ENCODE results near the gene SSUH2. TPM values are rescaled to one million over a fixed set of nuclear protein-coding genes. Genes with fewer than 3 reads are reported as not detected.

The SSUH2 gene
- total and polyA plus RNA-seq, 7 donors: 0.11 to 1.1 (median 0.36) TPM

DNA sequence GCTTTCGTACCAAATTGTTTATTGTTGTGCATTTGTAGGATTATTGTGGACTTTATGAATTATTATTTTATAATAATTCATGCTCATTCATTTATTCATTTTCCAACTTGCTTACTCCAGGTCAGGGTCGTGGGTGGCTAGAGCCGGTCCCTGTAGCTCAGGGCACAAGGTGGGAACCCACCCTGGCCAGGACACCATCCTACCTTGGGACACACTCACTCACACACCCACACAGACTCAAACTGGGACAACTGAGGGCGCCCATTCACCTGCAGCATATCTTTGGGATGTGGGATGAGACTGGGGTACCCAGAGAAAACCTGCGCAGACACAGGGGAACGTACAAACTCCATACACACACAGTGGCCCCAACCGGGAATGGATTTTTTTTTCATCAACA lies 40.6 kb downstream of the SSUH2 start:
- intact Hi-C loops (cut with DNase I): no loop called here
- Histone ChIP-seq H3K9me3 (no peaks in the 10 kb centered on the region), H3K36me3 (ENCODE audit: insufficient read depth in 1 of 2, low read depth in 1 of 2) (no peaks in the 10 kb centered on the region), H3K4me1 (peaks cover 16% of the 10 kb centered on the region), H3K27ac (no peak overlapping the region), H3K27me3 (ENCODE audit: insufficient read depth in 3 of 3, low read length in 2 of 3) (no peaks in the 10 kb centered on the region), H3K4me3 (no peak overlapping the region)
- DNase-seq (no peak), ATAC-seq (no peak)
- TF ChIP-seq, protein P1, sequence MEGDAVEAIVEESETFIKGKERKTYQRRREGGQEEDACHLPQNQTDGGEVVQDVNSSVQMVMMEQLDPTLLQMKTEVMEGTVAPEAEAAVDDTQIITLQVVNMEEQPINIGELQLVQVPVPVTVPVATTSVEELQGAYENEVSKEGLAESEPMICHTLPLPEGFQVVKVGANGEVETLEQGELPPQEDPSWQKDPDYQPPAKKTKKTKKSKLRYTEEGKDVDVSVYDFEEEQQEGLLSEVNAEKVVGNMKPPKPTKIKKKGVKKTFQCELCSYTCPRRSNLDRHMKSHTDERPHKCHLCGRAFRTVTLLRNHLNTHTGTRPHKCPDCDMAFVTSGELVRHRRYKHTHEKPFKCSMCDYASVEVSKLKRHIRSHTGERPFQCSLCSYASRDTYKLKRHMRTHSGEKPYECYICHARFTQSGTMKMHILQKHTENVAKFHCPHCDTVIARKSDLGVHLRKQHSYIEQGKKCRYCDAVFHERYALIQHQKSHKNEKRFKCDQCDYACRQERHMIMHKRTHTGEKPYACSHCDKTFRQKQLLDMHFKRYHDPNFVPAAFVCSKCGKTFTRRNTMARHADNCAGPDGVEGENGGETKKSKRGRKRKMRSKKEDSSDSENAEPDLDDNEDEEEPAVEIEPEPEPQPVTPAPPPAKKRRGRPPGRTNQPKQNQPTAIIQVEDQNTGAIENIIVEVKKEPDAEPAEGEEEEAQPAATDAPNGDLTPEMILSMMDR (IDR thresholded peaks at IDR 0.05): no peak
- 94 to 98% (median 97%) methylated on average over 7 of the region's 7 CpGs for WGBS, 3 donors

DNA sequence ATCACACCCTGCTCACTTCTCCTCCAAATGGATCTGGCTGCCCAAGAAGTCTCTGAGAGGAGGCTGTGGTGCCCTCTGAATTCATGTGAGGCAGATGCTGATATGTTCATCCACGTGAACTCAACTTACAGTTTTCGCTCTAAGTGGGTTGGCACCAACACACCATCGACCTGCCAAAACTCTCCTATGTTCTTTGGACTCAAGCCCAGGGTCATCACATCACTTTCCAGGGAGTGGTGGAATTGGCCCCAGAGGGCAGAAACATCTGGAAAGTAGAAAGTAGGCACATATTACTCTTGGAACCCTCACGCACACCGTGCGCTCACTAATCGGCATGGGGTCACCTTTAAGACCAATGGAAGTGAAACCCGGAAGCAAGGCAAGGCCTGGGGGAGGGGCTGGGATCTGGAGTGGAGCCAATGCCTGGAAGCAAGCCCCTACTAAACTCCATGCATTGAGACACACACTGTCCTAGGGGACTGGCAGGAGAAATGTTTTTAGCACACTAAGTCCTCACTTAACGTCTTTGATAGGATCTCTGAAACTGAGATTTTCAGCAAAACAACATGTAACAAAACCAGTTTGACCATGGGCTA lies 41.4 kb downstream of the SSUH2 start:
- TF ChIP-seq, protein P1 (IDR thresholded peaks at IDR 0.05): no peak
- 21 to 26% (median 23%) methylated on average over 9 of the region's 9 CpGs for WGBS, 3 donors
- no peak overlapping the region for H3K4me3 ChIP-seq
- DNase-seq (peak in 1 of 2 donors; percentile 55), ATAC-seq (no peak)
- H3K27ac ChIP-seq: no peak overlapping the region
- H3K9me3 ChIP-seq: no peaks in the 10 kb centered on the region
- no peaks in the 10 kb centered on the region for H3K36me3 ChIP-seq (ENCODE audit: insufficient read depth in 1 of 2, low read depth in 1 of 2)
- H3K27me3 ChIP-seq (ENCODE audit: insufficient read depth in 3 of 3, low read length in 2 of 3): no peaks in the 10 kb centered on the region
- H3K4me1 ChIP-seq: peaks cover 16% of the 10 kb centered on the region
- intact Hi-C loops (cut with DNase I): no loop called here

DNA sequence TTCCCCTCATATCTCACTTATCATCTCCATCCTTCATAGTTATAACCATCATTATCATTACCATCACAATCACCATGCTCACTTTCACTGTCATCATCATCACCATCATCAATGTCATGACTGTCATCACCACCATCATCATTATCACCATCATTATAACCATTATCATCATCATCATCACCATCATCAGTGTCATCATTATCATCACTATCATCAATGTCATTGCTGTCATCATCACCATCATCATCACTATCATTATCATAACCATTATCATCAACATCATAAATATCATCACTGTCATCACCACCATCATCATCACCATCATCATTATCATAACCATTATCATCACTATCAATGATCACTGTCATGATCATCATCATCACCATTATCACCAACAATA lies 44.1 kb downstream of the SSUH2 start:
- Histone ChIP-seq H3K9me3 (no peaks in the 10 kb centered on the region), H3K27ac (no peak overlapping the region), H3K36me3 (ENCODE audit: insufficient read depth in 1 of 2, low read depth in 1 of 2) (no peaks in the 10 kb centered on the region), H3K4me3 (no peak overlapping the region), H3K27me3 (ENCODE audit: insufficient read depth in 3 of 3, low read length in 2 of 3) (no peaks in the 10 kb centered on the region), H3K4me1 (peaks cover 32% of the 10 kb centered on the region)
- DNase-seq (no peak), ATAC-seq (no peak)
- intact Hi-C loops (cut with DNase I): no loop called here
- TF ChIP-seq, protein P1 (IDR thresholded peaks at IDR 0.05): no peak

DNA sequence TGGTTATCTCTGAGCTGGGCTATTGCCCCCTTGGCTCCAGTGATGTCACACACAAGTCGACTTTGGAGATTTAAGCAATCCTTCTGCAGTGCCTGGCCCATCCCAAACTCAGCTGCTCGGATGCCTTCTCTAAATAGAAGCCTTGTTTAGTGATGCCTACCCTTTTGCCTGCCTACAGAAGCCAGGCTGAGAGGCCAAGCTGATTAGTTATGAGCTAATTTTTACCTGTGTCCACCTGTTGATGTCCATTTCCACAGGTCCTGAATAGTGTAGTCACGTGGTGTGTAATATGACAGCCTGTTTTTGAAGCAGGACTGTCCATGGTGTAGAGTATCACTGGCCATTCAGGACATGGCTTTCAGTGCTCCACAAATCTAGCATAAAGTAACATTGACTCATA lies 45.5 kb downstream of the SSUH2 start:
- DNase-seq (peak; percentile 17 to 71), ATAC-seq (peak; percentile 76 to 88 (median 80))
- TF ChIP-seq, protein P1 (IDR thresholded peaks at IDR 0.05): no peak
- 25 to 36% (median 34%) methylated on average over 3 of the region's 3 CpGs for WGBS, 3 donors
- Histone ChIP-seq H3K4me3 (no peak overlapping the region), H3K27me3 (ENCODE audit: insufficient read depth in 3 of 3, low read length in 2 of 3) (no peaks in the 10 kb centered on the region), H3K27ac (peak overlapping the region; percentile 83), H3K4me1 (peaks cover 46% of the 10 kb centered on the region), H3K36me3 (ENCODE audit: insufficient read depth in 1 of 2, low read depth in 1 of 2) (no peaks in the 10 kb centered on the region), H3K9me3 (no peaks in the 10 kb centered on the region)
- intact Hi-C loops (cut with DNase I): no loop called here
